Mononuclear cell (primary cell): ENCODE results near the gene BRICD5. TPM values are rescaled to one million over a fixed set of nuclear protein-coding genes. Genes with fewer than 3 reads are reported as not detected.
"Not testable (repeated sequence)": the region's sequence is repeated elsewhere in the genome, so short reads cannot be mapped to it uniquely, and the experiment has no call there.

Experiments used
- H3K27me3 ChIP-seq: 2 replicates; pipeline ENCODE4 v1.6.0; 2011; ENCODE audit warnings: low read length, control low read depth; ENCODE audit not compliant: insufficient read depth
- H3K4me1 ChIP-seq: 2 replicates; pipeline ENCODE4 v1.5.1; 2011; ENCODE audit warnings: mild to moderate bottlenecking, low read length, control low read depth; ENCODE audit not compliant: insufficient read depth
- H3K4me3 ChIP-seq: 2 replicates; pipeline ENCODE4 v1.5.1; 2011; ENCODE audit warnings: mild to moderate bottlenecking, low read length, moderate library complexity
- H3K9me3 ChIP-seq: 2 replicates; pipeline ENCODE4 v1.5.1; 2011; ENCODE audit warnings: low read depth, mild to moderate bottlenecking, control low read depth, low read length
- total RNA-seq: library from RNA; depleted of rRNA; stranded (reverse); fragments of >200 nt; gene quantifications from one replicate; pipeline ENCODE4 v1.2.3, GENCODE V29; 2012

BRICD5 gene
- total RNA-seq, 1 donor: 0.84 TPM

- H3K4me1 ChIP-seq: no peaks in the 10 kb centered on the region
- H3K27me3 ChIP-seq: no peaks in the 10 kb centered on the region
- H3K9me3 ChIP-seq: no peaks in the 10 kb centered on the region
- H3K4me3 ChIP-seq: no peak overlapping the region
Observed at GRCh38 chr16:2243031-2243528, 32.4 kb upstream of the BRICD5 start.

- H3K4me3 ChIP-seq: no peak overlapping the region
- H3K4me1 ChIP-seq: no peaks in the 10 kb centered on the region
- no peaks in the 10 kb centered on the region for H3K27me3 ChIP-seq
- no peaks in the 10 kb centered on the region for H3K9me3 ChIP-seq
Observed at GRCh38 chr16:2242598-2242997, 31.9 kb upstream of the BRICD5 start.

- H3K4me1 ChIP-seq, H3K27me3 ChIP-seq, H3K4me3 ChIP-seq, H3K9me3 ChIP-seq: not testable (repeated sequence)
Observed at GRCh38 chr16:2240331-2240730, 29.7 kb upstream of the BRICD5 start.

- Histone ChIP-seq H3K9me3 (no peaks in the 10 kb centered on the region), H3K4me1 (no peaks in the 10 kb centered on the region), H3K4me3 (no peak overlapping the region), H3K27me3 (no peaks in the 10 kb centered on the region)
Observed at GRCh38 chr16:2238838-2239675, 28.4 kb upstream of the BRICD5 start.

DNA sequence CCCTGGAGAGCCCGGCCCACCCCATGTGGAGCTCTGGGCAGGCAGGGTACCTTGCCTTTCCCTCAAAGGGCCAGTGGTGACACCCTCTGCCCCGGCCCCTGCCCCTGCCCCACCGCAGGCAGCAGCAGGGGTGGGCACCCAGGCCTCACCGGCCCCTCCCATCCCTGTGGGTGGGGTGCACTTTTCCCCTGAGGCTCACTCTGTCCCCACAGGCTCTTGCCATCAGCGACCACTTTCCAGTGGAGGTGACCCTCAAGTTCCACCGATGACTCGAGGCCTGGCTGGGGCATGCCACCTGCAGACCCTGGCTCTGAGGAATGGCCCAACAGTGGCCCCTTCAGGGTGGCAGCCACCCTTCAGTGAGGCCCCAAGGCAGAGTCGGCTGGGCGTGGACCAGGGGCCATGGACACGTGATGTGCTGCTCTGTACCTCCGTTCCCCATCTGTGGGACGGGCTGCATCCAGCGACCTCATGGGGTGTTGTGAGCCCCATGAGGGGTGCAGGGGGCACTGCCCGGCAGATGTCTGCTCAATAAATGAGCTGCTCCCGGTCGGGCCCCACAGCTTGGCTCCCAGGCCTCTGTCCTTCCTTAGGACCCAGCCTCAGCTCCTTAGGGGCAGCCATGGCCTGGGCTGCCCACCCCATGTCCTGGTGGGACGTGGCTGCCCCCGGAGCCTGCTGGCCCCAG is 27.6 kb upstream of the BRICD5 start:
- Histone ChIP-seq H3K4me3 (no peak overlapping the region), H3K27me3 (no peaks in the 10 kb centered on the region), H3K9me3 (no peaks in the 10 kb centered on the region), H3K4me1 (no peaks in the 10 kb centered on the region)

- Histone ChIP-seq H3K27me3 (no peaks in the 10 kb centered on the region), H3K4me3 (no peak overlapping the region), H3K4me1 (no peaks in the 10 kb centered on the region), H3K9me3 (no peaks in the 10 kb centered on the region)
Observed at GRCh38 chr16:2237493-2238149, 27.0 kb upstream of the BRICD5 start.

DNA sequence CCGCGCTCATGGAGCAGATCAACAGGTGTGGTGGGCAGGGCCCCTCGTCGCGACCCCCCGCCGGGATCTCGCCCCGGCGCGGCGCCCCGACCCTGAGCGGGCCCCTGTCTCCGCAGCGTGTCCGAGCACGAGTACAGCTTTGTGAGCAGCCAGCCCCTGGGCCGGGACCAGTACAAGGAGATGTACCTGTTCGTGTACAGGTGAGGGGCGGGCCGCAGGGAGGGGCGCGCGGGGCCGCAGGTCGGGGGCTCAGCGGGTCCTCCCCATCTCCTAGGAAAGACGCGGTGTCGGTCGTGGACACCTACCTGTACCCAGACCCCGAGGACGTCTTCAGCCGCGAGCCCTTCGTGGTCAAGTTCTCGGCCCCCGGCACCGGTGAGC is 26.4 kb upstream of the BRICD5 start:
- no peaks in the 10 kb centered on the region for H3K9me3 ChIP-seq
- H3K4me3 ChIP-seq: no peak overlapping the region
- no peaks in the 10 kb centered on the region for H3K27me3 ChIP-seq
- H3K4me1 ChIP-seq: no peaks in the 10 kb centered on the region

GRCh38 chr16:2236337-2237101 is 25.9 kb upstream of the BRICD5 start, which contains the start of gene DNASE1L2:
DNASE1L2 (plus strand) TSS chr16:2236444; CDS start chr16:2236817, 373 bp downstream.
- no peaks in the 10 kb centered on the region for H3K4me1 ChIP-seq
- H3K4me3 ChIP-seq: no peak within 1 kb of the TSS
- H3K27me3 ChIP-seq: no peaks in the 10 kb centered on the region

GRCh38 chr16:2235695-2236336 is 25.2 kb upstream of the BRICD5 start:
- Histone ChIP-seq H3K27me3 (no peaks in the 10 kb centered on the region), H3K4me3 (no peak overlapping the region), H3K4me1 (no peaks in the 10 kb centered on the region), H3K9me3 (no peaks in the 10 kb centered on the region)

More at GRCh38 chr16:2236337-2237101, 25.9 kb upstream of the BRICD5 start, which contains the start of gene DNASE1L2:
- no peaks in the 10 kb centered on the region for H3K9me3 ChIP-seq

GRCh38 chr16:2235234-2235651 is 24.6 kb upstream of the BRICD5 start:
- Histone ChIP-seq H3K9me3 (no peaks in the 10 kb centered on the region), H3K27me3 (no peaks in the 10 kb centered on the region)

DNA sequence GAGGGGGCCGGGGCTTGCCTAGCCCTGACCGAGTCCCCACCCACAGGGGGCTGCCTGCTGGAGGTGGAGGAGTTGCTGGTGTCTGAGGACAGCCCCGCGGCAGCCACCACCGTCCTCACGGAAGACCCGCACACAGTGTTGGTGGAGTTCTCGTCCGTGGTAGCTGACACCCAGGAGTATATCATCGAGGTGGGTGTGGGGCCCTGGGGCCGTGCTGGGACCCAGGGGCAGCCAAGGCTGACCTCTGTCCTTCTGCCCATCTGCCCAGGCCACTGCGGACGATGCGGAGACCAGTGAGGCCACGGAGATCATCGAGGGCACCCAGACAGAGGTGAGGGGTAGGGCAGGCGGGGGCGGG is 24.1 kb upstream of the BRICD5 start:
- Histone ChIP-seq H3K9me3 (no peaks in the 10 kb centered on the region), H3K27me3 (no peaks in the 10 kb centered on the region), H3K4me1 (no peaks in the 10 kb centered on the region), H3K4me3 (no peak overlapping the region)

More at GRCh38 chr16:2235234-2235651, 24.6 kb upstream of the BRICD5 start:
- H3K4me1 ChIP-seq: no peaks in the 10 kb centered on the region
- H3K4me3 ChIP-seq: no peak overlapping the region

GRCh38 chr16:2233872-2234812 is 23.5 kb upstream of the BRICD5 start:
- Histone ChIP-seq H3K9me3 (no peaks in the 10 kb centered on the region), H3K27me3 (no peaks in the 10 kb centered on the region), H3K4me1 (no peaks in the 10 kb centered on the region), H3K4me3 (no peak overlapping the region)

GRCh38 chr16:2233046-2233775 is 22.5 kb upstream of the BRICD5 start:
- Histone ChIP-seq H3K9me3 (no peaks in the 10 kb centered on the region), H3K4me3 (no peak overlapping the region), H3K4me1 (no peaks in the 10 kb centered on the region), H3K27me3 (no peaks in the 10 kb centered on the region)
